Esophagus muscularis mucosa (tissue), 4 donors: ENCODE results near the gene CXCL16.

Source experiments
- EP300 ChIP-seq: sonication (generic); formaldehyde crosslinking; IDR thresholded peaks from one replicate; pipeline ENCODE4 v1.6.1; 2017; ENCODE audit warnings: antibody characterized with exemption
- POLR2A ChIP-seq: fragments of 450-650 bp; IDR thresholded peaks from one replicate; pipeline ENCODE4 v1.6.1; 2017; ENCODE audit warnings: antibody characterized with exemption, moderate library complexity, mild to moderate bottlenecking, low read depth
- POLR2AphosphoS5 ChIP-seq, 2 donors: sonication (generic); formaldehyde crosslinking; IDR thresholded peaks; one replicate each; pipeline ENCODE4 v1.6.1; 2017; ENCODE audit warnings: antibody characterized with exemption in 2 of 2
- TF ChIP-seq, protein P1 (sequence below), 3 experiments: fragments of 200-600 bp in 2 of 3; fragments of 450-650 bp in 1 of 3; sonication (generic) in 2 of 3; IDR thresholded peaks; one replicate each; pipeline ENCODE4 v1.5.1; 2017 to 2019; ENCODE audit warnings: antibody characterized with exemption in 3 of 3, mild to moderate bottlenecking in 2 of 3, moderate library complexity in 1 of 3

DNA sequence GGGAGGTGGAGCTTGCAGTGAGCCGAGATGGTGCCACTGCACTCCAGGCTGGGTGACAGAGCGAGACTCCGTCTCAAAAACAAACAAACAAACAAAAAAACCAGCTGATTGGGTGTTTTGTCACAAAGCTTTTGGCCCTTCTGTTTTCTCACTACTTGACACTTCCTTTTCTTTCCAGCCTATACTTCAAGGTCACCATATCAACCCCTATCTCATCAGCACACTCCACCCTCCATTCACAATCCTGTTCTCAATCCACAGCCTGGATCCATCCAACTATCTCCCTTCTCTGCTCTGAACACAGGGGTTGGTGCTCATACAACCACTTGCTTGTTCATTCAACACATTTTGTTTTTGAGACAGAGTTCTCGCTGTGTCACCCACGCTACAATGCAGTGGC lies 15.1 kb downstream of the CXCL16 start:
- TF ChIP-seq, protein P1, sequence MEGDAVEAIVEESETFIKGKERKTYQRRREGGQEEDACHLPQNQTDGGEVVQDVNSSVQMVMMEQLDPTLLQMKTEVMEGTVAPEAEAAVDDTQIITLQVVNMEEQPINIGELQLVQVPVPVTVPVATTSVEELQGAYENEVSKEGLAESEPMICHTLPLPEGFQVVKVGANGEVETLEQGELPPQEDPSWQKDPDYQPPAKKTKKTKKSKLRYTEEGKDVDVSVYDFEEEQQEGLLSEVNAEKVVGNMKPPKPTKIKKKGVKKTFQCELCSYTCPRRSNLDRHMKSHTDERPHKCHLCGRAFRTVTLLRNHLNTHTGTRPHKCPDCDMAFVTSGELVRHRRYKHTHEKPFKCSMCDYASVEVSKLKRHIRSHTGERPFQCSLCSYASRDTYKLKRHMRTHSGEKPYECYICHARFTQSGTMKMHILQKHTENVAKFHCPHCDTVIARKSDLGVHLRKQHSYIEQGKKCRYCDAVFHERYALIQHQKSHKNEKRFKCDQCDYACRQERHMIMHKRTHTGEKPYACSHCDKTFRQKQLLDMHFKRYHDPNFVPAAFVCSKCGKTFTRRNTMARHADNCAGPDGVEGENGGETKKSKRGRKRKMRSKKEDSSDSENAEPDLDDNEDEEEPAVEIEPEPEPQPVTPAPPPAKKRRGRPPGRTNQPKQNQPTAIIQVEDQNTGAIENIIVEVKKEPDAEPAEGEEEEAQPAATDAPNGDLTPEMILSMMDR (IDR thresholded peaks at IDR 0.05) = no peak
- TF ChIP-seq EP300 (no peak), POLR2A (no peak), POLR2AphosphoS5 (IDR thresholded peaks at IDR 0.05) (no peak)
